ENCODE results near the gene HTR4. TPM values are rescaled to one million over a fixed set of nuclear protein-coding genes. Genes with fewer than 3 reads are reported as not detected.

Gene HTR4
- total and polyA plus RNA-seq, 9 donors: 0.07 to 0.32 (median 0.11) TPM; not detected in 4

DNA sequence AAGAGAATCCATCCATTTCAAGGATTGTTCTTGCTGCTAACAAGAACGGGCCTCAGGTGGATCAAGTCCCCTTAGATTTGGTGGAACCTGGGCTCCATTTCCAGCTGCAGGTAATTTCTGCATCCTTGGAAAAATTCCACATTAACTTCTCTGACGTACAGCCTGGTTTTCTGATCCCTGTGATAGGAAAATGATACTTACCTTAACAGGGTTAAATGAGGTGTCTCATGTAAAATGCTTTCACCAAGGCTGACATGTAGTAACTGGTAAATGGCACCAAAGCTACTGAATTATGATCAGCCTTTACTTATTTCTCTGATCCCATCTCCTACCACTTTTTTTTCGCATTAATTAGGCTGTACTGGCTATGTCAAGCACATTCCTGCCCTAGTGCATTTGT, 176.9 kb downstream of the HTR4 start:
- DNase-seq: no peak
- Histone ChIP-seq H3K4me1 (ENCODE audit: insufficient read depth) (no peaks in the 10 kb centered on the region), H3K36me3 (no peaks in the 10 kb centered on the region), H3K27me3 (no peaks in the 10 kb centered on the region), H3K9me3 (no peaks in the 10 kb centered on the region), H3K4me3 (no peak overlapping the region), H3K27ac (no peak overlapping the region)
- intact Hi-C loops (cut with DNase I): no loop called here
- TF ChIP-seq, protein P1, sequence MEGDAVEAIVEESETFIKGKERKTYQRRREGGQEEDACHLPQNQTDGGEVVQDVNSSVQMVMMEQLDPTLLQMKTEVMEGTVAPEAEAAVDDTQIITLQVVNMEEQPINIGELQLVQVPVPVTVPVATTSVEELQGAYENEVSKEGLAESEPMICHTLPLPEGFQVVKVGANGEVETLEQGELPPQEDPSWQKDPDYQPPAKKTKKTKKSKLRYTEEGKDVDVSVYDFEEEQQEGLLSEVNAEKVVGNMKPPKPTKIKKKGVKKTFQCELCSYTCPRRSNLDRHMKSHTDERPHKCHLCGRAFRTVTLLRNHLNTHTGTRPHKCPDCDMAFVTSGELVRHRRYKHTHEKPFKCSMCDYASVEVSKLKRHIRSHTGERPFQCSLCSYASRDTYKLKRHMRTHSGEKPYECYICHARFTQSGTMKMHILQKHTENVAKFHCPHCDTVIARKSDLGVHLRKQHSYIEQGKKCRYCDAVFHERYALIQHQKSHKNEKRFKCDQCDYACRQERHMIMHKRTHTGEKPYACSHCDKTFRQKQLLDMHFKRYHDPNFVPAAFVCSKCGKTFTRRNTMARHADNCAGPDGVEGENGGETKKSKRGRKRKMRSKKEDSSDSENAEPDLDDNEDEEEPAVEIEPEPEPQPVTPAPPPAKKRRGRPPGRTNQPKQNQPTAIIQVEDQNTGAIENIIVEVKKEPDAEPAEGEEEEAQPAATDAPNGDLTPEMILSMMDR (IDR thresholded peaks at IDR 0.05): no peak
- TF ChIP-seq POLR2A (IDR thresholded peaks at IDR 0.05) (no peak), EP300 (IDR thresholded peaks at IDR 0.05) (no peak)
- WGBS, 3 donors: 61 to 77% (median 73%) methylated on average over 3 of the region's 3 CpGs

GRCh38 chr5:148476302-148476701, 178.0 kb downstream of the HTR4 start:
- WGBS, 3 donors: 73 to 85% (median 78%) methylated on average over 3 of the region's 3 CpGs
- no peaks in the 10 kb centered on the region for H3K27me3 ChIP-seq
- intact Hi-C loops (cut with DNase I): no loop called here
- H3K27ac ChIP-seq: no peak overlapping the region
- H3K4me1 ChIP-seq (ENCODE audit: insufficient read depth): no peaks in the 10 kb centered on the region
- no peaks in the 10 kb centered on the region for H3K36me3 ChIP-seq
- DNase-seq: no peak
- no peak overlapping the region for H3K4me3 ChIP-seq
- H3K9me3 ChIP-seq: no peaks in the 10 kb centered on the region
- TF ChIP-seq, protein P1 (IDR thresholded peaks at IDR 0.05): no peak
- no peak for TF ChIP-seq POLR2A (IDR thresholded peaks at IDR 0.05)
- no peak for TF ChIP-seq EP300 (IDR thresholded peaks at IDR 0.05)

DNA sequence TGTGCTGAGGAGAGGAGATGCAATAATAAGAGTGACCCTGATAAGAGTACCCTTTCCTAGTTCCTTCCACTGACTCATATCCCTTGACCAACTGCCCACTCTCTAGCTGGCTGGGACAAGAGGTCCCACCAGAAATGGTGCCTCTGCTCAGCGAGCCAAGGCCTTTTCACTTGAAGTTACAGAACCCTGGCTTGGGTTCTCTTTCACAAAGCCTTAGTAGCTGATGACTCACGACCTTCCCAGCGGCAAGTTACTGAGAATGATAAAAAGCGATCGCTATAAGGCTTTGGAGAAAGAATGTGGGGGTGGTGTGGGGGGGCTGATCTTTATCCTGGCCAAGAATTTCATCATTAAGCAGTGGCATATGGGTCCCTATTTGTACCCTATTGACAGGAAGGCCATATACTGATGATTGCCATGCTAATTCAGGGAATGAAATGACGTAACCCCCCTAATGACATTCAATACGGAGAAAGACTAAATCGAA, 180.3 kb downstream of the HTR4 start:
- intact Hi-C loops (cut with DNase I): no loop called here
- Histone ChIP-seq H3K4me1 (ENCODE audit: insufficient read depth) (no peaks in the 10 kb centered on the region), H3K9me3 (no peaks in the 10 kb centered on the region), H3K36me3 (no peaks in the 10 kb centered on the region), H3K4me3 (no peak overlapping the region), H3K27me3 (no peaks in the 10 kb centered on the region), H3K27ac (no peak overlapping the region)
- 79 to 82% (median 81%) methylated on average over 8 of the region's 8 CpGs for WGBS, 3 donors
- no peak for DNase-seq
- TF ChIP-seq POLR2A (IDR thresholded peaks at IDR 0.05) (no peak), EP300 (IDR thresholded peaks at IDR 0.05) (no peak)
- TF ChIP-seq, protein P1 (IDR thresholded peaks at IDR 0.05): no peak

GRCh38 chr5:148471379-148471778, 182.9 kb downstream of the HTR4 start:
- TF ChIP-seq, protein P1 (IDR thresholded peaks at IDR 0.05): no peak
- TF ChIP-seq POLR2A (IDR thresholded peaks at IDR 0.05) (no peak), EP300 (IDR thresholded peaks at IDR 0.05) (no peak)

More at GRCh38 chr5:148471379-148471778, 182.9 kb downstream of the HTR4 start:
- no peaks in the 10 kb centered on the region for H3K36me3 ChIP-seq
- H3K27me3 ChIP-seq: no peaks in the 10 kb centered on the region
- WGBS, 3 donors: 72 to 83% (median 75%) methylated on average over 2 of the region's 2 CpGs
- H3K9me3 ChIP-seq: no peaks in the 10 kb centered on the region
- DNase-seq: no peak
- no peaks in the 10 kb centered on the region for H3K4me1 ChIP-seq (ENCODE audit: insufficient read depth)
- no peak overlapping the region for H3K27ac ChIP-seq
- intact Hi-C loops (cut with DNase I): no loop called here
- no peak overlapping the region for H3K4me3 ChIP-seq
